Measurements from ENCODE around the gene CLDN7. TPM values are rescaled to one million over a fixed set of nuclear protein-coding genes. Genes with fewer than 3 reads are reported as not detected.
"Not testable (repeated sequence)": the region's sequence is repeated elsewhere in the genome, so short reads cannot be mapped to it uniquely, and the experiment has no call there.

CLDN7 gene
- total RNA-seq, 1 donor from 2014 or later = not detected

GRCh38 chr17:7250695-7251627 is 11.3 kb downstream of the CLDN7 start:
- peaks cover 3% of the 10 kb centered on the region for H3K27me3 Mint-ChIP-seq (ENCODE audit: low read depth)
- H3K4me3 Mint-ChIP-seq = peak overlapping the region; percentile 99
- peak overlapping the region; percentile 96 for H3K27ac Mint-ChIP-seq (ENCODE audit: unreplicated experiment)
- H3K4me1 Mint-ChIP-seq = peaks cover 41% of the 10 kb centered on the region
- peaks cover 18% of the 10 kb centered on the region for H3K36me3 Mint-ChIP-seq (ENCODE audit: low read depth)
- no peak for DNase-seq (ENCODE audit: low read depth, low spot score)
- no peak for TF ChIP-seq CTCF (conservative IDR thresholded peaks at IDR 0.05)
- H3K9me3 Mint-ChIP-seq = no peaks in the 10 kb centered on the region

GRCh38 chr17:7249830-7250229 is 12.4 kb downstream of the CLDN7 start:
- peaks cover 3% of the 10 kb centered on the region for H3K27me3 Mint-ChIP-seq (ENCODE audit: low read depth)
- H3K4me3 Mint-ChIP-seq = peak overlapping the region; percentile 99
- H3K27ac Mint-ChIP-seq (ENCODE audit: unreplicated experiment) = peak overlapping the region; percentile 75
- peaks cover 41% of the 10 kb centered on the region for H3K4me1 Mint-ChIP-seq
- H3K9me3 Mint-ChIP-seq = no peaks in the 10 kb centered on the region
- no peak for TF ChIP-seq CTCF (conservative IDR thresholded peaks at IDR 0.05)
- peaks cover 19% of the 10 kb centered on the region for H3K36me3 Mint-ChIP-seq (ENCODE audit: low read depth)
- DNase-seq (ENCODE audit: low read depth, low spot score) = no peak

- no peak for DNase-seq (ENCODE audit: low read depth, low spot score)
- Mint-ChIP-seq H3K4me1 (peaks cover 41% of the 10 kb centered on the region), H3K27ac (ENCODE audit: unreplicated experiment) (no peak overlapping the region), H3K4me3 (peak overlapping the region; percentile 99), H3K9me3 (no peaks in the 10 kb centered on the region), H3K27me3 (ENCODE audit: low read depth) (peaks cover 3% of the 10 kb centered on the region), H3K36me3 (ENCODE audit: low read depth) (peaks cover 19% of the 10 kb centered on the region)
- TF ChIP-seq CTCF (conservative IDR thresholded peaks at IDR 0.05) = no peak
Measured at GRCh38 chr17:7249214-7249613, 13.1 kb downstream of the CLDN7 start.

GRCh38 chr17:7248796-7249195 is 13.5 kb downstream of the CLDN7 start:
- no peaks in the 10 kb centered on the region for H3K9me3 Mint-ChIP-seq
- peaks cover 3% of the 10 kb centered on the region for H3K27me3 Mint-ChIP-seq (ENCODE audit: low read depth)
- peaks cover 19% of the 10 kb centered on the region for H3K36me3 Mint-ChIP-seq (ENCODE audit: low read depth)
- H3K4me1 Mint-ChIP-seq = peaks cover 41% of the 10 kb centered on the region
- no peak for TF ChIP-seq CTCF (conservative IDR thresholded peaks at IDR 0.05)
- DNase-seq (ENCODE audit: low read depth, low spot score) = no peak
- H3K4me3 Mint-ChIP-seq = peak overlapping the region; percentile 99
- no peak overlapping the region for H3K27ac Mint-ChIP-seq (ENCODE audit: unreplicated experiment)

GRCh38 chr17:7246779-7247178 is 15.5 kb downstream of the CLDN7 start:
- no peaks in the 10 kb centered on the region for H3K9me3 Mint-ChIP-seq
- H3K4me3 Mint-ChIP-seq = peak overlapping the region; percentile 79
- no peak for DNase-seq (ENCODE audit: low read depth, low spot score)
- TF ChIP-seq CTCF (conservative IDR thresholded peaks at IDR 0.05) = no peak
- H3K27me3 Mint-ChIP-seq (ENCODE audit: low read depth) = peaks cover 9% of the 10 kb centered on the region
- peaks cover 39% of the 10 kb centered on the region for H3K4me1 Mint-ChIP-seq
- peaks cover 18% of the 10 kb centered on the region for H3K36me3 Mint-ChIP-seq (ENCODE audit: low read depth)
- H3K27ac Mint-ChIP-seq (ENCODE audit: unreplicated experiment) = peak overlapping the region; percentile 76

- not testable (repeated sequence) for H3K9me3 Mint-ChIP-seq; H3K27ac Mint-ChIP-seq (ENCODE audit: unreplicated experiment); DNase-seq (ENCODE audit: low read depth, low spot score)
- Mint-ChIP-seq H3K4me3 (peak overlapping the region; percentile 94), H3K4me1 (peaks cover 41% of the 10 kb centered on the region), H3K27me3 (ENCODE audit: low read depth) (peaks cover 19% of the 10 kb centered on the region), H3K36me3 (ENCODE audit: low read depth) (peaks cover 24% of the 10 kb centered on the region)
Measured at GRCh38 chr17:7243838-7244237, 18.4 kb downstream of the CLDN7 start.

All from neural crest cell (in vitro differentiated cells).